GM10248 (cell line): ENCODE data around the gene COMMD10.

Experiments used
- CTCF ChIA-PET: fragments of 300-600 bp; sonication (Branson Sonifier 250); formaldehyde crosslinking; extraction: SDS; loops from one replicate; lab custom pipeline; 2021; ENCODE audit warnings: antibody characterized with exemption; lab: Yijun Ruan, JAX
- POLR2A ChIA-PET: fragments of 350-650 bp; sonication (Branson Sonifier 250); formaldehyde crosslinking; extraction: SDS; loops from one replicate; lab custom pipeline; 2020; ENCODE audit warnings: antibody characterized with exemption; lab: Yijun Ruan, JAX
- DNase-seq: peaks from one replicate; pipeline ENCODE4 v3.0.0; 2012; ENCODE audit errors: extremely low spot score
- CTCF ChIP-seq: IDR thresholded peaks from 2 replicates; pipeline ENCODE4 v1.5.1; 2012; ENCODE audit warnings: mild to moderate bottlenecking, low read depth; ENCODE audit errors: extremely low read depth, missing control alignments, control extremely low read depth

COMMD10 gene

GRCh38 chr5:116154931-116155330 lies 70.1 kb downstream of the COMMD10 start:
- POLR2A ChIA-PET, result no interaction called here
- TF ChIP-seq CTCF, result no peak
- DNase-seq, result no peak
- CTCF ChIA-PET, result no interaction called here

GRCh38 chr5:116157902-116158301 lies 73.1 kb downstream of the COMMD10 start:
- ChIA-PET POLR2A (no interaction called here), CTCF (no interaction called here)
- TF ChIP-seq CTCF, result no peak
- no peak for DNase-seq

GRCh38 chr5:116159006-116159405 lies 74.2 kb downstream of the COMMD10 start:
- DNase-seq, result no peak
- POLR2A ChIA-PET, result no interaction called here
- TF ChIP-seq CTCF, result no peak
- CTCF ChIA-PET, result no interaction called here

GRCh38 chr5:116174111-116174510 lies 89.3 kb downstream of the COMMD10 start:
- ChIA-PET CTCF (interaction anchor here (1.2 kb wide), 1 partner anchor 65 kb away, joined by 3 read pairs; no protein-coding TSS in a partner anchor), POLR2A (no interaction called here)
- no peak for DNase-seq
- no peak for TF ChIP-seq CTCF

- TF ChIP-seq CTCF, result no peak
- POLR2A ChIA-PET, result no interaction called here
- CTCF ChIA-PET, result interaction anchor here (1.1 kb wide), 1 partner anchor 8 kb away, joined by 3 read pairs; no protein-coding TSS in a partner anchor
- no peak for DNase-seq
Observed at GRCh38 chr5:116176121-116176520, 91.3 kb downstream of the COMMD10 start.

GRCh38 chr5:116178925-116179324 lies 94.1 kb downstream of the COMMD10 start:
- TF ChIP-seq CTCF, result no peak
- no peak for DNase-seq
- POLR2A ChIA-PET, result no interaction called here
- CTCF ChIA-PET, result no interaction called here
